Mononuclear cell (primary cell): ENCODE data around the gene TBRG4. TPM values are rescaled to one million over a fixed set of nuclear protein-coding genes. Genes with fewer than 3 reads are reported as not detected.

Experiments
- H3K27me3 ChIP-seq: 2 replicates; pipeline ENCODE4 v1.6.0; 2011; ENCODE audit warnings: low read length, control low read depth; ENCODE audit not compliant: insufficient read depth
- H3K4me1 ChIP-seq: 2 replicates; pipeline ENCODE4 v1.5.1; 2011; ENCODE audit warnings: mild to moderate bottlenecking, low read length, control low read depth; ENCODE audit not compliant: insufficient read depth
- H3K4me3 ChIP-seq: 2 replicates; pipeline ENCODE4 v1.5.1; 2011; ENCODE audit warnings: mild to moderate bottlenecking, low read length, moderate library complexity
- H3K9me3 ChIP-seq: 2 replicates; pipeline ENCODE4 v1.5.1; 2011; ENCODE audit warnings: low read depth, mild to moderate bottlenecking, control low read depth, low read length
- total RNA-seq: library from RNA; depleted of rRNA; stranded (reverse); fragments of >200 nt; gene quantifications from one replicate; pipeline ENCODE4 v1.2.3, GENCODE V29; 2012

TBRG4 gene
- total RNA-seq, 1 donor = 51.9 TPM

GRCh38 chr7:45080958-45081669, 30.4 kb downstream of the TBRG4 start:
- Histone ChIP-seq H3K4me3 (no peak overlapping the region), H3K4me1 (no peaks in the 10 kb centered on the region), H3K27me3 (no peaks in the 10 kb centered on the region), H3K9me3 (no peaks in the 10 kb centered on the region)

- H3K4me1 ChIP-seq = no peaks in the 10 kb centered on the region
- no peaks in the 10 kb centered on the region for H3K27me3 ChIP-seq
- H3K4me3 ChIP-seq = no peak overlapping the region
- no peaks in the 10 kb centered on the region for H3K9me3 ChIP-seq
Observed at GRCh38 chr7:45080265-45080957, 31.1 kb downstream of the TBRG4 start.

GRCh38 chr7:45078125-45078681, 33.3 kb downstream of the TBRG4 start:
- Histone ChIP-seq H3K27me3 (no peaks in the 10 kb centered on the region), H3K4me1 (no peaks in the 10 kb centered on the region), H3K4me3 (no peak overlapping the region), H3K9me3 (no peaks in the 10 kb centered on the region)

GRCh38 chr7:45077579-45077978, 33.9 kb downstream of the TBRG4 start:
- Histone ChIP-seq H3K4me1 (peaks cover 5% of the 10 kb centered on the region), H3K4me3 (no peak overlapping the region), H3K27me3 (no peaks in the 10 kb centered on the region), H3K9me3 (no peaks in the 10 kb centered on the region)

- no peaks in the 10 kb centered on the region for H3K9me3 ChIP-seq
- H3K4me1 ChIP-seq = peaks cover 11% of the 10 kb centered on the region
- no peaks in the 10 kb centered on the region for H3K27me3 ChIP-seq
- H3K4me3 ChIP-seq = no peak overlapping the region
Observed at GRCh38 chr7:45076946-45077345, 34.6 kb downstream of the TBRG4 start.

GRCh38 chr7:45075871-45076796, 35.4 kb downstream of the TBRG4 start:
- H3K9me3 ChIP-seq = no peaks in the 10 kb centered on the region
- peaks cover 19% of the 10 kb centered on the region for H3K4me1 ChIP-seq
- H3K4me3 ChIP-seq = no peak overlapping the region
- H3K27me3 ChIP-seq = no peaks in the 10 kb centered on the region

- Histone ChIP-seq H3K27me3 (no peaks in the 10 kb centered on the region), H3K4me1 (peaks cover 20% of the 10 kb centered on the region), H3K9me3 (no peaks in the 10 kb centered on the region), H3K4me3 (no peak overlapping the region)
Observed at GRCh38 chr7:45075355-45075644, 36.2 kb downstream of the TBRG4 start.

- H3K4me1 ChIP-seq = peaks cover 20% of the 10 kb centered on the region
- no peak overlapping the region for H3K4me3 ChIP-seq
- H3K27me3 ChIP-seq = no peaks in the 10 kb centered on the region
- H3K9me3 ChIP-seq = no peaks in the 10 kb centered on the region
Observed at GRCh38 chr7:45074528-45075354, 36.8 kb downstream of the TBRG4 start.

GRCh38 chr7:45073786-45074527, 37.5 kb downstream of the TBRG4 start:
- H3K4me3 ChIP-seq = no peak overlapping the region
- H3K9me3 ChIP-seq = no peaks in the 10 kb centered on the region
- H3K4me1 ChIP-seq = peaks cover 20% of the 10 kb centered on the region
- H3K27me3 ChIP-seq = no peaks in the 10 kb centered on the region

GRCh38 chr7:45073031-45073785, 38.3 kb downstream of the TBRG4 start:
- H3K9me3 ChIP-seq = no peaks in the 10 kb centered on the region
- H3K4me3 ChIP-seq = no peak overlapping the region
- no peaks in the 10 kb centered on the region for H3K27me3 ChIP-seq
- H3K4me1 ChIP-seq = peaks cover 25% of the 10 kb centered on the region

GRCh38 chr7:45072131-45073030, 39.1 kb downstream of the TBRG4 start:
- H3K4me1 ChIP-seq = peaks cover 33% of the 10 kb centered on the region
- no peaks in the 10 kb centered on the region for H3K9me3 ChIP-seq
- H3K4me3 ChIP-seq = no peak overlapping the region
- H3K27me3 ChIP-seq = no peaks in the 10 kb centered on the region

- no peaks in the 10 kb centered on the region for H3K27me3 ChIP-seq
- no peaks in the 10 kb centered on the region for H3K9me3 ChIP-seq
- H3K4me1 ChIP-seq = peaks cover 33% of the 10 kb centered on the region
Observed at GRCh38 chr7:45071528-45071927, 40.0 kb downstream of the TBRG4 start.

More at GRCh38 chr7:45071528-45071927, 40.0 kb downstream of the TBRG4 start:
- no peak overlapping the region for H3K4me3 ChIP-seq
